Measurements from ENCODE around the gene FCRL1.

The FCRL1 gene

DNA sequence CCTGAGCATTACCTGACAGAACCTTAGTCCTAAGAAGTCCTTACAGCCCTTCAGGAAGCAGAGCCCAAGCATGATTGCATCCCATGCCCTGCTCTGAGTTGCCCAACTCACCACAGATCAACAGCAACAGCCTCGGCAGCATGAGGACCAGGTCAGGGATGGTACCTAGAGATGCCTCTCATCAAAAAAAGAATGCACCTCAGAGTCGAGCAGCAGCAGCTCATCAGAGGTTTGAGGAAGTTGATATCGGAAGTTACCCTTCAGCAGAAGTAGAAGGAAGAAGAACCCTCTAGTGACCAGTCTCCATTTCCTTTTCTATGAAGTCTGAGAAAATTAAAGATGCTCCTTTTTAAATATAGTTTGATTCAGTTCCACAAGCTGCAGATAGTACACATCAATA lies at the start of gene FCRL1:
FCRL1 (minus strand) TSS at position 225 of the 400 bp plus-strand sequence; CDS start at position 142, 83 bp downstream.
- Histone ChIP-seq H3K27ac (ENCODE audit: low read depth, low read length) (no peak within 1 kb of the TSS), H3K4me1 (ENCODE audit: control insufficient read depth in 1 of 2, insufficient read depth in 2 of 2, low read length in 2 of 2) (no peaks in the 10 kb centered on the region), H3K9ac (ENCODE audit: low read depth in 1 of 2, low read length in 2 of 2) (no peak within 1 kb of the TSS), H3K36me3 (ENCODE audit: control insufficient read depth in 1 of 2, insufficient read depth in 2 of 2, low read length in 2 of 2) (no peaks in the 10 kb centered on the region), H3K27me3 (ENCODE audit: control insufficient read depth in 1 of 2, insufficient read depth in 2 of 2, low read length in 2 of 2) (no peaks in the 10 kb centered on the region), H3K9me3 (ENCODE audit: control insufficient read depth in 1 of 2, low read length in 2 of 2) (no peaks in the 10 kb centered on the region), H3K4me3 (ENCODE audit: low read depth in 1 of 2, low read length in 2 of 2) (no peak within 1 kb of the TSS)

- H3K27me3 ChIP-seq (ENCODE audit: control insufficient read depth in 1 of 2, insufficient read depth in 2 of 2, low read length in 2 of 2): no peaks in the 10 kb centered on the region
- H3K9me3 ChIP-seq (ENCODE audit: control insufficient read depth in 1 of 2, low read length in 2 of 2): no peaks in the 10 kb centered on the region
- H3K27ac ChIP-seq (ENCODE audit: low read depth, low read length): no peak overlapping the region
- H3K9ac ChIP-seq (ENCODE audit: low read depth in 1 of 2, low read length in 2 of 2): no peak overlapping the region
- H3K36me3 ChIP-seq (ENCODE audit: control insufficient read depth in 1 of 2, insufficient read depth in 2 of 2, low read length in 2 of 2): no peaks in the 10 kb centered on the region
- no peaks in the 10 kb centered on the region for H3K4me1 ChIP-seq (ENCODE audit: control insufficient read depth in 1 of 2, insufficient read depth in 2 of 2, low read length in 2 of 2)
- no peak overlapping the region for H3K4me3 ChIP-seq (ENCODE audit: low read depth in 1 of 2, low read length in 2 of 2)
Measured at GRCh38 chr1:157868654-157869053, 48.7 kb upstream of the FCRL1 start.

- H3K4me1 ChIP-seq (ENCODE audit: control insufficient read depth in 1 of 2, insufficient read depth in 2 of 2, low read length in 2 of 2): no peaks in the 10 kb centered on the region
- no peak overlapping the region for H3K27ac ChIP-seq (ENCODE audit: low read depth, low read length)
- no peak overlapping the region for H3K9ac ChIP-seq (ENCODE audit: low read depth in 1 of 2, low read length in 2 of 2)
- no peaks in the 10 kb centered on the region for H3K27me3 ChIP-seq (ENCODE audit: control insufficient read depth in 1 of 2, insufficient read depth in 2 of 2, low read length in 2 of 2)
- no peaks in the 10 kb centered on the region for H3K9me3 ChIP-seq (ENCODE audit: control insufficient read depth in 1 of 2, low read length in 2 of 2)
- H3K36me3 ChIP-seq (ENCODE audit: control insufficient read depth in 1 of 2, insufficient read depth in 2 of 2, low read length in 2 of 2): no peaks in the 10 kb centered on the region
- no peak overlapping the region for H3K4me3 ChIP-seq (ENCODE audit: low read depth in 1 of 2, low read length in 2 of 2)
Measured at GRCh38 chr1:157862114-157863070, 42.5 kb upstream of the FCRL1 start.

DNA sequence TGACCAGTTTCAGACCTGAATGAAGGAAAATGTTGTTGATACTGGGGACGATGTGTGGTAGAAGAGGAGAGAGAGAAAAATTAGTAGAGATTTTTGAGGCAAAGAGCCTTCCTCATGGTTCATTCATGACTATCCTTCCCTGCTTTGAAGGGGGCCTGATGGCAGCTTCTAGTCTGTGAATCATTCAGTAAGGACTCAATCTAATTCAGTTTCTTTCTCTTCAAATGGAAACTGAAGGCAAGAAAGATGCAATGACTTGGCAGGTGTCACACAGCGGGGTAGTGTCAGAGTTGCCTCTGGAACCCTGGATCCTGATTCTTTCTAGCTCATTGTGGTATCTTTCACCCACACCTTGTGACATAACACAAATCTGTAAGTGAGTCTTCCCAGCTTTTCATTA lies 36.6 kb upstream of the FCRL1 start:
- H3K36me3 ChIP-seq (ENCODE audit: control insufficient read depth in 1 of 2, insufficient read depth in 2 of 2, low read length in 2 of 2): no peaks in the 10 kb centered on the region
- no peaks in the 10 kb centered on the region for H3K4me1 ChIP-seq (ENCODE audit: control insufficient read depth in 1 of 2, insufficient read depth in 2 of 2, low read length in 2 of 2)
- no peak overlapping the region for H3K9ac ChIP-seq (ENCODE audit: low read depth in 1 of 2, low read length in 2 of 2)
- no peak overlapping the region for H3K4me3 ChIP-seq (ENCODE audit: low read depth in 1 of 2, low read length in 2 of 2)
- H3K27me3 ChIP-seq (ENCODE audit: control insufficient read depth in 1 of 2, insufficient read depth in 2 of 2, low read length in 2 of 2): no peaks in the 10 kb centered on the region
- H3K27ac ChIP-seq (ENCODE audit: low read depth, low read length): no peak overlapping the region
- no peaks in the 10 kb centered on the region for H3K9me3 ChIP-seq (ENCODE audit: control insufficient read depth in 1 of 2, low read length in 2 of 2)

DNA sequence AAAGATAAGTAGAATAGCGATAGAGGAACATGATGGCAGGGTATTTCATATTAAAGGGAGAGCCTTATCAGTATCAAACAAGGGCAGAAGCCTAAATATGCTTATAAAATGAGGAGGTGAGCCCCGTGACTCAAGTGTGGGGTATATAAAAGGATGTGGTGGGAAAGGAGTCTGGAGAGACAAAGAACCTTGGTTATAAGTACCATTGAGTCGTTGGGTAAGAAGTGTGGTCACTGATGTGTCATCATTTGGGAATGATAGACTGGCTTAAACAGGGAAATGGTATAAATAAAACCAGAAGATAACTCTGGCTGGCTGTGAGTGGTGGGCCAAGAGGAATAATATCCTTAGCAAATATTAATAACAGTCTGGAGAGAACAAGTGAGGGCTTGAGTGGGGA lies 32.6 kb upstream of the FCRL1 start:
- H3K27me3 ChIP-seq (ENCODE audit: control insufficient read depth in 1 of 2, insufficient read depth in 2 of 2, low read length in 2 of 2): no peaks in the 10 kb centered on the region
- no peaks in the 10 kb centered on the region for H3K36me3 ChIP-seq (ENCODE audit: control insufficient read depth in 1 of 2, insufficient read depth in 2 of 2, low read length in 2 of 2)
- H3K9me3 ChIP-seq (ENCODE audit: control insufficient read depth in 1 of 2, low read length in 2 of 2): no peaks in the 10 kb centered on the region
- H3K27ac ChIP-seq (ENCODE audit: low read depth, low read length): no peak overlapping the region
- H3K4me1 ChIP-seq (ENCODE audit: control insufficient read depth in 1 of 2, insufficient read depth in 2 of 2, low read length in 2 of 2): no peaks in the 10 kb centered on the region
- no peak overlapping the region for H3K4me3 ChIP-seq (ENCODE audit: low read depth in 1 of 2, low read length in 2 of 2)
- H3K9ac ChIP-seq (ENCODE audit: low read depth in 1 of 2, low read length in 2 of 2): no peak overlapping the region

DNA sequence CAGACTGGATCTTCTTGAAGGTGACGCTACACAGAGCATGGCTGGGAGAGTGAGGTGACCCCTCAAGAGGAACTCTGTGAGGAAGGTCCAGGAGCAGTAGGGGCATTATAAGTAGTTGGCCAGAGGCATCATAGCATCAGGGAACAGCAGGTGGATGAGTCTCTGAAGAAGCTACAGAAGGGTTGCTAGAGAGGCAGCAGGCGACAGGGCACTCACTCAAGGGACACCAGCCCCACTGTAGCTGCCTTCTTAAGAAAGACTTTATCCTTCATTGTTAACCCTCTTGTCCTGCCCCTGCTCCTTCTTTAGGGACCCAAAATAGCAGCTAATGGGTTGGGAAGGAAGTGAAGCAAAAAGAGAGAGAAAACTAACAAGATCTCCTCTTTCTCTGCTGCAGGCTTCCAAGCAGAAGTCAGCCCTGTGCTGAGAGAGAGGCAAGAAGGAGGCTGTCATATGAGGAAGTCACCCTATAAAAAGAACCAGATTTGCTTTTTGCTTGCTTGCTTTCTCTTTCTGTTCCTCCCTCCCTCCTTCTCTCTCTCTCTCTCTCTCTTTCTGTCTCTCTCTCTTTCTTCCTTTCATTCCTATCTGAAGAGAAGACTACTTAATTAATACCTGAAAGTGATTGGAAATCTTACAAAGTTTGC lies 29.4 kb upstream of the FCRL1 start:
- H3K27ac ChIP-seq (ENCODE audit: low read depth, low read length): no peak overlapping the region
- H3K36me3 ChIP-seq (ENCODE audit: control insufficient read depth in 1 of 2, insufficient read depth in 2 of 2, low read length in 2 of 2): no peaks in the 10 kb centered on the region
- H3K9me3 ChIP-seq (ENCODE audit: control insufficient read depth in 1 of 2, low read length in 2 of 2): no peaks in the 10 kb centered on the region
- H3K4me1 ChIP-seq (ENCODE audit: control insufficient read depth in 1 of 2, insufficient read depth in 2 of 2, low read length in 2 of 2): no peaks in the 10 kb centered on the region
- no peaks in the 10 kb centered on the region for H3K27me3 ChIP-seq (ENCODE audit: control insufficient read depth in 1 of 2, insufficient read depth in 2 of 2, low read length in 2 of 2)
- H3K4me3 ChIP-seq (ENCODE audit: low read depth in 1 of 2, low read length in 2 of 2): no peak overlapping the region
- no peak overlapping the region for H3K9ac ChIP-seq (ENCODE audit: low read depth in 1 of 2, low read length in 2 of 2)

- Histone ChIP-seq H3K4me1 (ENCODE audit: control insufficient read depth in 1 of 2, insufficient read depth in 2 of 2, low read length in 2 of 2) (no peaks in the 10 kb centered on the region), H3K27ac (ENCODE audit: low read depth, low read length) (no peak overlapping the region), H3K4me3 (ENCODE audit: low read depth in 1 of 2, low read length in 2 of 2) (no peak overlapping the region), H3K36me3 (ENCODE audit: control insufficient read depth in 1 of 2, insufficient read depth in 2 of 2, low read length in 2 of 2) (no peaks in the 10 kb centered on the region), H3K27me3 (ENCODE audit: control insufficient read depth in 1 of 2, insufficient read depth in 2 of 2, low read length in 2 of 2) (no peaks in the 10 kb centered on the region), H3K9me3 (ENCODE audit: control insufficient read depth in 1 of 2, low read length in 2 of 2) (no peaks in the 10 kb centered on the region), H3K9ac (ENCODE audit: low read depth in 1 of 2, low read length in 2 of 2) (no peak overlapping the region)
Measured at GRCh38 chr1:157844089-157844830, 24.3 kb upstream of the FCRL1 start.

GRCh38 chr1:157842939-157843338 lies 23.0 kb upstream of the FCRL1 start:
- no peak overlapping the region for H3K9ac ChIP-seq (ENCODE audit: low read depth in 1 of 2, low read length in 2 of 2)
- H3K36me3 ChIP-seq (ENCODE audit: control insufficient read depth in 1 of 2, insufficient read depth in 2 of 2, low read length in 2 of 2): no peaks in the 10 kb centered on the region
- H3K27me3 ChIP-seq (ENCODE audit: control insufficient read depth in 1 of 2, insufficient read depth in 2 of 2, low read length in 2 of 2): no peaks in the 10 kb centered on the region
- no peak overlapping the region for H3K27ac ChIP-seq (ENCODE audit: low read depth, low read length)
- H3K4me1 ChIP-seq (ENCODE audit: control insufficient read depth in 1 of 2, insufficient read depth in 2 of 2, low read length in 2 of 2): no peaks in the 10 kb centered on the region
- no peak overlapping the region for H3K4me3 ChIP-seq (ENCODE audit: low read depth in 1 of 2, low read length in 2 of 2)
- H3K9me3 ChIP-seq (ENCODE audit: control insufficient read depth in 1 of 2, low read length in 2 of 2): no peaks in the 10 kb centered on the region

- H3K27me3 ChIP-seq (ENCODE audit: control insufficient read depth in 1 of 2, insufficient read depth in 2 of 2, low read length in 2 of 2): no peaks in the 10 kb centered on the region
- H3K36me3 ChIP-seq (ENCODE audit: control insufficient read depth in 1 of 2, insufficient read depth in 2 of 2, low read length in 2 of 2): no peaks in the 10 kb centered on the region
- H3K27ac ChIP-seq (ENCODE audit: low read depth, low read length): no peak within 1 kb of the TSS
- H3K9ac ChIP-seq (ENCODE audit: low read depth in 1 of 2, low read length in 2 of 2): no peak within 1 kb of the TSS
- no peaks in the 10 kb centered on the region for H3K9me3 ChIP-seq (ENCODE audit: control insufficient read depth in 1 of 2, low read length in 2 of 2)
- H3K4me3 ChIP-seq (ENCODE audit: low read depth in 1 of 2, low read length in 2 of 2): no peak within 1 kb of the TSS
- H3K4me1 ChIP-seq (ENCODE audit: control insufficient read depth in 1 of 2, insufficient read depth in 2 of 2, low read length in 2 of 2): no peaks in the 10 kb centered on the region
Measured at GRCh38 chr1:157841708-157842107, 21.8 kb upstream of the FCRL1 start, which contains the start of gene CD5L. Gene CD5L (minus strand): TSS chr1:157841808. CDS start chr1:157841701, 107 bp downstream.

- H3K9me3 ChIP-seq (ENCODE audit: control insufficient read depth in 1 of 2, low read length in 2 of 2): no peaks in the 10 kb centered on the region
- no peak overlapping the region for H3K9ac ChIP-seq (ENCODE audit: low read depth in 1 of 2, low read length in 2 of 2)
- H3K4me3 ChIP-seq (ENCODE audit: low read depth in 1 of 2, low read length in 2 of 2): no peak overlapping the region
- no peaks in the 10 kb centered on the region for H3K36me3 ChIP-seq (ENCODE audit: control insufficient read depth in 1 of 2, insufficient read depth in 2 of 2, low read length in 2 of 2)
- no peaks in the 10 kb centered on the region for H3K4me1 ChIP-seq (ENCODE audit: control insufficient read depth in 1 of 2, insufficient read depth in 2 of 2, low read length in 2 of 2)
- H3K27ac ChIP-seq (ENCODE audit: low read depth, low read length): no peak overlapping the region
- no peaks in the 10 kb centered on the region for H3K27me3 ChIP-seq (ENCODE audit: control insufficient read depth in 1 of 2, insufficient read depth in 2 of 2, low read length in 2 of 2)
Measured at GRCh38 chr1:157838966-157839365, 19.0 kb upstream of the FCRL1 start.

Measured in duodenal mucosa (tissue), 2 donors.